Mucosa of descending colon (tissue), 3 donors: Measurements from ENCODE around the gene ARPC1B. TPM values are rescaled to one million over a fixed set of nuclear protein-coding genes. Genes with fewer than 3 reads are reported as not detected.
"Not testable (repeated sequence)": the region's sequence is repeated elsewhere in the genome, so short reads cannot be mapped to it uniquely, and the experiment has no call there.

ENCODE experiments used
- ATAC-seq: fragments of 200-7000 bp; cut with Tn5 transposase; one replicate; pipeline ENCODE4 v1.9.1; 2020; ENCODE audit warnings: mild to moderate bottlenecking, moderate library complexity
- DNase-seq, 3 donors: peaks; one replicate each; pipeline ENCODE4 v3.0.0-alpha.2; 2020
- H3K36me3 ChIP-seq: fragments of 200-600 bp; one replicate; pipeline ENCODE4 v1.8.0; 2021; ENCODE audit warnings: low read depth, mild to moderate bottlenecking
- H3K4me1 ChIP-seq: fragments of 200-600 bp; one replicate; pipeline ENCODE4 v1.8.0; 2021; ENCODE audit warnings: low read depth, mild to moderate bottlenecking
- H3K4me3 ChIP-seq: fragments of 200-600 bp; one replicate; pipeline ENCODE4 v1.8.0; 2021; ENCODE audit warnings: mild to moderate bottlenecking
- H3K9me3 ChIP-seq: fragments of 200-600 bp; one replicate; pipeline ENCODE4 v1.8.0; 2021; ENCODE audit warnings: mild to moderate bottlenecking
- intact Hi-C, 2 donors: fragments of 100-400 bp; cut with DNase I in 1 of 2; cut with micrococcal nuclease in 1 of 2; formaldehyde crosslinking; loops; one replicate each; pipeline versions ENCODE4 v1.11.0 to v1.11.1; 2022; cut with DNase I, micrococcal nuclease
- long read RNA-seq, 2 donors: library from polyadenylated mRNA; unstranded; transcript quantifications; one replicate each; pipeline ENCODE4 v2.0.0, GENCODE V29; 2019 to 2021
- total RNA-seq, 3 donors: library from RNA; stranded (reverse); fragmentation: NEBNext Ultra II Directional in 2 of 3; extraction: Animal tissue kit (Norgen Biotek cat#: 25700) in 2 of 3; gene quantifications; one replicate each; pipeline versions ENCODE4 v1.2.1 to v1.2.4, GENCODE V29; 2021 to 2023
- TF ChIP-seq, protein P1 (sequence below): fragments of 200-600 bp; IDR thresholded peaks from one replicate; pipeline ENCODE4 v1.8.0; 2022; ENCODE audit warnings: antibody characterized with exemption, mild to moderate bottlenecking
- donor health status: DM: no; HTN: no; CAD: no; lungs with moderate emphysema.
- donor health status: DM: no; HTN: no; CAD: no.
- donor health status: DM: no; HTN: yes; CAD: no.

Gene ARPC1B
- total RNA-seq: 100 to 1,000 TPM; 107 to 153 (median 119) TPM
- long read RNA-seq, donor 1, transcript ARPC1B-213 (11 exons, 1,505 nt): minor isoform, 5 of 224 reads
- long read RNA-seq, donor 1, transcript ARPC1B-205 (11 exons, 1,578 nt): minor isoform, 5 of 224 reads
- long read RNA-seq, donor 1, transcript ARPC1B-201 (10 exons, 1,564 nt): major isoform, 166 of 224 reads
- long read RNA-seq, donor 1, partial matches to known transcripts: 20 of 224 reads
- long read RNA-seq, donor 1, other reads (novel, unspliced or antisense): 21 of 224 reads
- long read RNA-seq, donor 2, transcript ARPC1B-213 (11 exons, 1,505 nt): minor isoform, 5 of 196 reads
- long read RNA-seq, donor 2, transcript ARPC1B-201 (10 exons, 1,564 nt): major isoform, 148 of 196 reads
- long read RNA-seq, donor 2, partial matches to known transcripts: 14 of 196 reads
- long read RNA-seq, donor 2, other reads (novel, unspliced or antisense): 18 of 196 reads

DNA sequence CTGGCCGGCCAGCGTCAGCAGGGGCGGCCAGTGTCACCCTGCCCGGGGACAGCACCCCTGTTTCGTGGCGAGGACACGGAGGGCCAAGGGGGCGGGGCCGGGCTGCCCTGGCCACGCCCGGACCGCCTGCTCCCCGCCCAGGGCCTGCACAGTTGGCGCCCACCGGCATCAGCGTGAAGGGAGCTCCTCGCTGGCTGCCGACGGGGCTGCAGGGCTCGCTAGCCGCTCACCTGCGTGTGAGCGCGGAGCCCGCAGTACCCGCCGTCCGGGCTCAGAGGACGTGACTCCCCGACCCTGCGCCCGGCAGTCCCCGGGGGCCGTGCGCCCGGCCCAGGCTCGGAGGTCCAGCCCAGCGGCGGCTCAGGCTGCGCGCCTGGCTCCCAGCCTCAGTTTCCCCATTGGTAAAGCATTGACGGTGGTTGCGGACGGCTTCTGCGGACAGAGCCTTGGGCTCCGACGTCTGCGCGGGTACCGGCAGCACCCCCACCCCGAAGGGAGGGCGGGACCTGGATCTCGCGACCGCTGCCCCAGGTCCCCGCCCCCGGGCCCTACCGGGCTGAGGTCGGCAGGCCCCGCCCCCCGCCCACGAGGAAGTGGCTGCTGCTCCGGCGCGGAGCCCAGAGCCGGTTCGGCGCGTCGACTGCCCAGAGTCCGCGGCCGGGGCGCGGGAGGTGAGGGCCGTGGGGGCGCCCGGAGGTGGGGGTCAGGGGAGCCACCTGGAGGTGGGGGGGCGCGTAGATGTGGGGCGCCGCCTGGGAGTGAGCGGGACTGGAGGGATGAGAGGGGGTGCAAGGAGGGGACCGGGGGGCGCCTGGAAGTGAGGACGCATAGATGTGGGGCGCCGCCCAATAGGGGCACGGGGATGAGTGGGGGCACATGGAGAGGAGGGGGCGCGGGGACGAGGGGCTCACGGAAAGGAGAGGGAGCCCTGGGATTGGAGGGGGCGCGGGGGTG lies at the start of gene ARPC1B:
Gene ARPC1B, plus strand, starts transcription at position 620 of the 954 bp plus-strand sequence. CDS start 10,985 bp downstream, outside the sequence.
- H3K9me3 ChIP-seq: no peaks in the 10 kb centered on the region
- ATAC-seq (peak; percentile 78), DNase-seq (peak; percentile 85 to 94 (median 90))
- no peaks in the 10 kb centered on the region for H3K36me3 ChIP-seq
- intact Hi-C loops: no loop called here
- peak within 1 kb of the TSS; percentile 67 for H3K4me3 ChIP-seq
- H3K4me1 ChIP-seq: peaks cover 23% of the 10 kb centered on the region
- TF ChIP-seq, protein P1, sequence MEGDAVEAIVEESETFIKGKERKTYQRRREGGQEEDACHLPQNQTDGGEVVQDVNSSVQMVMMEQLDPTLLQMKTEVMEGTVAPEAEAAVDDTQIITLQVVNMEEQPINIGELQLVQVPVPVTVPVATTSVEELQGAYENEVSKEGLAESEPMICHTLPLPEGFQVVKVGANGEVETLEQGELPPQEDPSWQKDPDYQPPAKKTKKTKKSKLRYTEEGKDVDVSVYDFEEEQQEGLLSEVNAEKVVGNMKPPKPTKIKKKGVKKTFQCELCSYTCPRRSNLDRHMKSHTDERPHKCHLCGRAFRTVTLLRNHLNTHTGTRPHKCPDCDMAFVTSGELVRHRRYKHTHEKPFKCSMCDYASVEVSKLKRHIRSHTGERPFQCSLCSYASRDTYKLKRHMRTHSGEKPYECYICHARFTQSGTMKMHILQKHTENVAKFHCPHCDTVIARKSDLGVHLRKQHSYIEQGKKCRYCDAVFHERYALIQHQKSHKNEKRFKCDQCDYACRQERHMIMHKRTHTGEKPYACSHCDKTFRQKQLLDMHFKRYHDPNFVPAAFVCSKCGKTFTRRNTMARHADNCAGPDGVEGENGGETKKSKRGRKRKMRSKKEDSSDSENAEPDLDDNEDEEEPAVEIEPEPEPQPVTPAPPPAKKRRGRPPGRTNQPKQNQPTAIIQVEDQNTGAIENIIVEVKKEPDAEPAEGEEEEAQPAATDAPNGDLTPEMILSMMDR: no peak

DNA sequence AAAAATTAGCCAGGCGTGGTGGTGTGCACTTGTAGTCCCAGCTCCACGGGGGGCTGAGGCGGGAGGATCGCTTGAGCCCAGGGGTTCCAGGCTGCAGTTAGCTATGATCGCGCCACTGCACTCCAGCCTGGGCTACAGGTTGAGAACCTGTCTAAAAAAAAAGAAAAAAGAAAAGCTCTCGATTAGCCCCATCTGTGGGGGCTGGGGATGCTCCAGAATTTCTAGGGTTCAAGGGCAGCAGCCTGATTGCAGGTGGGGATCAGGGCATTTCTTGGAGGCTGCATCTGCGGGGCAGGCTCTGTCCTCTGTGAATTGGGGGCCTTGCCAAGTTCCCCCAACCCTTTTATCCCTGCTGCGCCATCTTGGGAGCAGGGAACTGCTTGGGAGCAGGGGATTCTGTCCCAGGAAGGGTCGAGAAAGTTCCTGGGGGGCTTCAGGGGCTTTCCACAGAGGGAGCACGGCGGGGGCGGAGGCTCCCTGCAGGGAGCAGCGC lies 49.5 kb upstream of the ARPC1B start:
- H3K4me3 ChIP-seq: peak overlapping the region; percentile 98
- TF ChIP-seq, protein P1: no peak
- peak; percentile 1 for ATAC-seq
- peak in 1 of 3 donors; percentile 25 for DNase-seq
- H3K36me3 ChIP-seq: no peaks in the 10 kb centered on the region
- intact Hi-C loops: no loop called here
- H3K9me3 ChIP-seq: no peaks in the 10 kb centered on the region
- peaks cover 32% of the 10 kb centered on the region for H3K4me1 ChIP-seq

DNA sequence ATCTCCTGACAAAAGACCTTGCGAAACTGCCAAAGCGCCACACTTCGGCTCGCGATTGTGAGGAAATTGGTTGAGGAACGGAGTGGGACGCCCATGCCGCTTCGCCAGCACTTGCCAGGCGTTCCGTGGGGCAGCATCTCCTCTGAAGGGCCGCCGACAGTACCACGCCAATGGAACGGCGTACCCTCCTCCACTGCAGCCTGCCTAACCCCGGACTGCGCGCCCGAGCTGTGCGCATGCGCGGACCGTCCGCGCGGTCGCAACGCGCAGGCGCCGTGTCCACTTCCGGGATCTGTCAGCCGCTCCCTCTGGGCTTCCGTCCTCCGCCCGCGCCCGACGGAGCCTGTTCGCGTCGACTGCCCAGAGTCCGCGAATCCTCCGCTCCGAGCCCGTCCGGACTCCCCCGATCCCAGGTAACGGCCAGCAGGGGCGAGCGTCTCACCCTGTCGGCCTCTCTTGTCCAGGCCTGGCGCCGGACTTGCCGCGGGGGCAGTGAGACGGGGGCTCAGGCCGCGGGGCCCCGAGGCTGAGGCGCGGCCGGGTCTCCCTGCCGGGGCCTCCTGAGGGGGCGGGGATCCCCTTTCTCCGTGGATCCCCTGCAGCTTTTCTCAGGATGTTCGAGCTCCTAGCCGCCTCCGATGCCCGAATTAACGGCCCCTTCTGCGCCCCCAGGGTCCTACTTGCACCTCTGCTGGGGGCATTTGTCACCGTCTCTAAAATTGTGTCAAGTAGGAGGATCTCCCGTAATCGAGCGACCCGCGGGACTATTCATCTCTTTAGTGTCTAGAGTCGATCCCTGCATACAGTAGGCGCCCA lies 48.7 kb upstream of the ARPC1B start, which contains the start of gene ARPC1A:
Gene ARPC1A, plus strand, starts transcription at position 307 of the 816 bp plus-strand sequence. CDS start 7,456 bp downstream, outside the sequence.
- TF ChIP-seq, protein P1: no peak
- ATAC-seq: peak; percentile 92
- H3K4me3 ChIP-seq: peak within 1 kb of the TSS; percentile 98
- intact Hi-C loops: no loop called here
- no peaks in the 10 kb centered on the region for H3K9me3 ChIP-seq
- DNase-seq: peak; percentile 91 to 96 (median 94)
- H3K4me1 ChIP-seq: peaks cover 38% of the 10 kb centered on the region
- no peaks in the 10 kb centered on the region for H3K36me3 ChIP-seq

DNA sequence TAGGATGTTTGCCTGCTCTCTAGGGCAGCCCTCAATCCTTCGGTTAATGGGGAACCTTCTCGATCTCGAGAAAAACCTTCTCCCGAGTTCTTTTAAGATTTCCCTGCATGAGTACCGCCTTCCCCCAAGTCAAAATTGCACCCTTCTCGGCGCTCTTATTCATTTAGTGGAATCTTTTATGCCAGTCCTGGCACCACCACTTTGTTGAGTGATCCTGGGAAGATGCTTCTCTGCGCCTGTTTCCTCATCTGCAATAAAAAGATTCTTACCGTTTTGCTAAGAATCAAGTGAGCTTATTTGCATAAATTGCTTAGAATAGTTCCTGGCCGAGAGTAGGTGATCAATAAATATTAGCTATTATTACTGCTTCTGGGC lies 48.1 kb upstream of the ARPC1B start:
- no peak for DNase-seq
- no peak for ATAC-seq
- Histone ChIP-seq H3K4me3 (peak overlapping the region; percentile 98), H3K4me1 (peaks cover 44% of the 10 kb centered on the region), H3K9me3 (no peaks in the 10 kb centered on the region), H3K36me3 (no peaks in the 10 kb centered on the region)
- TF ChIP-seq, protein P1: no peak
- intact Hi-C loops: no loop called here

DNA sequence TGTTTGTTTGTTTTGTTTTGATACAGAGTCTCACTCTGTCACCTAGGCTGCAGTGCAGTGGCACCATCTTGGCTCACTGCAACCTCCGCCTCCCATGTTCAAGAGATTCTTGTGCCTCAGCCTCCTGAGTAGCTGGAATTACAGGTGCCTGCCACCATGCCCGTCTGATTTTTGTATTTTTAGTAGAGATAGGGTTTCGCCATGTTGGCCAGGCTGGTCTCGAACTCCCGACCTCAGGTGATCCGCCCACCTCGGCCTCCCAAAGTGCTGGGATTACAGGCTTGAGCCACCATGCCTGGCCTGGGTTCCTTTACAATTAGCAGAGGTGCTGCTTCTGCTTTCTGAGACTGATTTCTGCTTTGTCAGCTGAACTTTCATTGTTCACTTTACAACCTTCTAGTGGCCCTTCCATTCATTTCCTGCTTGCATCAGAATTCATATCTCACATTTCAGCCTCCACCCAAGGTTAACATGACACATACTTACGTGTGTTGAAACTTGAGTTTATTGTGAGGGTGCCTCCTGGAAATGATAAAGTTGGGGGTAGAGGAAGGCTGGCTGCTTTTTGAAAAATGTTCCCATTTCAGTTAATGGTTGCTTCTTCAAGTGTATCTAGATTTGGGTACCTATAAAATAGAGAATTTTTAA lies 44.1 kb upstream of the ARPC1B start:
- H3K9me3 ChIP-seq: not testable (repeated sequence)
- H3K4me1 ChIP-seq: peaks cover 41% of the 10 kb centered on the region

More for the DNA sequence above, 44.1 kb upstream of the ARPC1B start:
- intact Hi-C loops, H3K36me3 ChIP-seq, H3K4me3 ChIP-seq: not testable (repeated sequence)
- ATAC-seq (peak; percentile 83), DNase-seq (peak in 2 of 3 donors; percentile 54 to 55)
